Activated CD8-positive, alpha-beta memory T cell treated with anti-CD3 and anti-CD28 coated beads, Interleukin-2, amount 50 U/mL, for 1 hour (primary cell): ENCODE data around the gene GABRB1.

ENCODE experiments used
- DNase-seq: peaks from one replicate; pipeline ENCODE4 v3.0.0-alpha.2; 2020; ENCODE audit errors: extremely low read depth

Gene GABRB1

DNA sequence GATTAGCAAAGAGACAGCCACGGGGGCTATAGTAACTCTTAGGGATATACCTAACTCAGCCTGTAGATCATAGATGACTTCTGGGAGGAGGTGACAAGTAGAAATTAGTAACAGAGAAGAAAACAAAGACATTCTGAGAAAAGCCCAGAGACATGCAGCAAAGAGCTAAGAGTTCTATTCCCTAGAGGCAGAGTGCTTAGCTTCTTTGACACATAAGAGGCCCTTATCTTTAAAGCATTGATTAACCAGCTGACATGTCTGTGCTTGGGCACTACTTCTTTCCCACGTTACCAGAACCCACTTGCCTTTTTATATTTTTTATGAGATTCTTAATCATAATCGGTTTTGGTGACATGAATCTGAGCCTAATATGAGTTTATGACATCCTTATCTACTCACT, 179.5 kb downstream of the GABRB1 start:
- no peak for DNase-seq

GRCh38 chr4:47213106-47213505, 181.7 kb downstream of the GABRB1 start:
- no peak for DNase-seq

GRCh38 chr4:47213539-47213938, 182.2 kb downstream of the GABRB1 start:
- DNase-seq: no peak

DNA sequence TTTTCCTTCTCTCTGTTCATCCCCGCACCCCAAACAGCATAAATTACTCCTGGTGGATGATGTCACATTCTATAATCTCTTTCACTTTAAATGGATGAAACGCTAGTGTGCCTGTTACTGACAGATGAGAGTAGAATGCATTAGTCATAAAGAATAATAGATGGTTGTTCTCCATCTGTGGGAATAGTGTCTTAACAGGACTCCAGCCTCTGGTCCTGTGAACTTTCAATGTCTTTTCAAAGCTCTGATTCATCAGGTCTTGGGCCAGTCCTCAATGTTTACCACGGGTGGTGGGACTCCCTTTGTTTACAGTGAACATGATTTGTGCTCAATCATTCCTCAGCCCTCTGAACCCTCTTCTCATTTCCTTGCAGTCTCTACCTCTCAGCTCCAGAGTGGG, 182.6 kb downstream of the GABRB1 start:
- DNase-seq: no peak

DNA sequence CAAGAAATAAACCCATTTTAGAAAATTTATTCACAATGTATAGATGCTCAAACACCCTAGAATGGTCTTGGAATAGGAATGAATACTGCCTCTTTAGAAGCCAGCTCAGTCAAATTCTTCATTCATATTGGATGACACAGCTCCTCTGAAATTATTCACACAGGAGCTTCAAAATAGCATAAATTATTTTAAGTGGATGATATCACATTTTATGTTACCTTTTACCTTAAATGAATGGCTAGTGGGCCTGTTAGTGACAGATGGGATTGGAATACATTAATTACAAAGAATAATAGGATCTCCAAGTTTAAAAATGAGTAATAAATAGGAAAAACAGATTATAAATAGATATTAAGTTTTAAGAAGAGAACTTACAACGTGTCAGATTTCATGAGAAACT, 184.4 kb downstream of the GABRB1 start:
- no peak for DNase-seq

DNA sequence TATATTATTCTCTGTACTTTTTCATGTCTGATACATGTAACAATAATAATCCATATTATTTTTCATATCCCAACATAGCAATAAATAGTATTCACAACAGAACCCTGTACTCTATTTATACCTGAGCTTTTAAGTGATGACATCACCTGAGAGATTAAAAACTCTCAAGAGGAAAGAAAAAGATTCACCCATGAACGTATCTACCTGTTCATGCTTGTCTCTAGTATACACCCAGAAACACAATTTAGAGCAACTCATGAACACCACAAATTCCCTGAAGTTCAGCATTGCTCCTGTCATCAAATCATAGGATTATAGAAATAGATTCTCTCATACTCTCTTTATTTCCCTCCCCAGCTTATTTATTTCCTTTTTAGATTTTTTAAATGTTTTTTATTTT, 185.9 kb downstream of the GABRB1 start:
- DNase-seq: no peak

DNA sequence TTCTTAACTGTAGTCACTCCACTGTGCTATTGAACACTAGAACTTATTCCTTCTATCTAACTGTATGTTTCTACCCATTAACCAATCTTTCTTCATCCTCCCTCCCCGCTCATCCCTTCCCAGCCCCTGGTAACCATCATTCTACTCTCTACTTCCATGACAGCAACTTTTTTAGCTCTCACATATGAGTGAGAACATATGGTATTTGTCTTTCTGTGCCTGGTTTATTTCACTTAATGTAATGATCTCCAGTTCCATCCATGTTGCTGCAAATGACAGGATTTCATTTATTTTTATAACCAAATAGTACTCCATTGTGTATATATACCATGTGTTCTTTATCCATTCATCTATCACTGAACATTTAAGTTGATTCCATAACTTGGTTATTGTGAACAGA, 186.5 kb downstream of the GABRB1 start:
- DNase-seq: no peak

DNA sequence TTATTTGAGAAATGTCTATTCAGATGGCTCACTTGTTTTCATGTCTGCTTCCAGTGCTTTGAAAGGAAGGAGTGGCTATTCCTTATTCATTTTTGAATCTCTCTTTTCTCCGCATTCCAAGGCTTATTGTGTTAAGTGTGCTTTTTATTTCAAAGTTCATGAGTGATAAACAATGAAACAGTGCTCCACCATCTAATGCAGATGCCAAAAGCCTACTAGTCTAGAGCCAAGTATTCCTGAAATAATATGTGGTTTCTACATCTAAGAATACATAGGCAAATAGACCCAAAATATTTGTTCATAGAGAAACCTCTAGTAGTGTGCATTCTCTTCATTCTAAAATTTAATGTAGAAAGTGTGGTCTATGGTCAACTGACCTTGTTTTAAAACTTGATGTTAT, 187.3 kb downstream of the GABRB1 start:
- DNase-seq: no peak

DNA sequence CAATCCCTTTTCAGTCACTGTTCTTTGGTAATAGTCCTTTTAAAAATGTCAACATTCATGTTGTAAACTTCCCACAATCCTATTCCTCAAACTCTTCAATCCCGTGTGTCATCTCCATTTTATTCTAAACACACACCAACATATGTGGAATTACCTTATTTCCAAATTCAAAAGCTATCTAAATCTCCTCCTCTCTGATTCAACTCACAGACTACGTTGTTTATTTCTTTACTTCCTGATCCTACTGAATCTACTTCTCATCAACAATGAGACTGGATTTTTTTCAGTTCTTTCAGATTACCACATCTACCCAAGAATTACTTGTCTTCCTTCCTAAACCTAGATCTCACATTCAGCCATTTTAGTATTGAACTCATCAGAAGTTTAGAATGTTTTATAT, 188.2 kb downstream of the GABRB1 start:
- DNase-seq: no peak

- no peak for DNase-seq
These were observed 190.4 kb downstream of the GABRB1 start for GRCh38 chr4:47221721-47222120.

DNA sequence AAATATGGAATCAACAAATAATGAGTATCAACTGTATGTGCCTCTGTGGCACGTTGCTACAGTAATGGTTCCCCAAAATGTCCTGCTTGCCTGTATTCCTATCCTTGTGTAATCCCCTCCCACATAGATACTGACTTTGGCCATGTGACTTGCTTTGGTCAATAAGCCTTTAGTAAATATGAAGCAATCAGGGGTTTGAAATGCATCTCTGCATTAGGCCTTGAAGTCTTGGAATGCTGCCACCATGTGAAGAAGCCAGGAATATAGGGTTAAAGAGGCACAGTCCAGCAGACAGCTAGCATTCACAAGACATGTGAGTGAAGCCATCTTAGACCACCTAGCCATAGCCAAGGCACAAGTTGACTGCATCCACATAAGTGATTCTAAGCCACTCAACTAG, 190.9 kb downstream of the GABRB1 start:
- DNase-seq: no peak

GRCh38 chr4:47224361-47224760, 193.0 kb downstream of the GABRB1 start:
- no peak for DNase-seq

- no peak for DNase-seq
These were observed 204.4 kb downstream of the GABRB1 start for GRCh38 chr4:47235721-47236120.

GRCh38 chr4:47238667-47239066, 207.3 kb downstream of the GABRB1 start:
- DNase-seq: no peak

- DNase-seq: no peak
These were observed 208.3 kb downstream of the GABRB1 start for GRCh38 chr4:47239649-47240048.

DNA sequence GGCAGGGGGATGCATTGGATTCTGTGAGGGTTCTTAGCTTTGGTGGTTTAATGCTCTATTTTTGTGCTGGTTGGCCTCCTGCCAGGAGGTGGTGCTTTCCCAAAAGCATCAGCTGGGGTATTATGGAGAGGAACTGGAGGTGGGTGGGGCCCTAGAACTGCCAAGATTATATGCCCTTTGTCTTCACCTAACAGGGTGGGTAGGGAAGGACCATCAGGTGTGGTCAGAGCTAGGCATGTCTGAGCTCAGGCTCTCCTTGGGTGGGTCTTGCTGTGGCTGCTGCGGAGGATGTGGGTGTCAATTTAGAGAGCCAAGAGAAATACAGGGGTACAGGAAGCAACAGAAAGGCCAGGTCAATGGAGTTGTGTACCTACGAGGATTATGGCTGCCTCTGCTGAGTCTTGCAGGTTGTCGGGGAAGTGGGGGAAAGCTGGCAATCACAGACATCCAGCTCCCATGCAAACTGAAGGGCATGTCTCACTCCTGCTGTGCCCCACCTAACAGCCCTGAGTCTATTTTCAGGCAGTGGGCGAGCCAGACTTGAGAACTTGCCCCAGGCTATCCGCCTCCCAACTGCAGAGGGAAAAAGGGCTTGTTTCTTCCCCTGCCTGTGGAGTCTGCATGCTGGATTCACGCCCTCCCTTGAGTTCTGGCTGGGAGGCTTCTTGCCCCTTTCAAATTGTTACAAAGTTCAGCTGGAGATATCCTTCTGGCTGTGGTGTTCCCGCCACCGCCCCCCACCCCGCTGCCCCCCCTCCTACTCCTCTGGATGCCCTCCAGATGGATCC, 220.2 kb downstream of the GABRB1 start:
- DNase-seq: no peak

DNA sequence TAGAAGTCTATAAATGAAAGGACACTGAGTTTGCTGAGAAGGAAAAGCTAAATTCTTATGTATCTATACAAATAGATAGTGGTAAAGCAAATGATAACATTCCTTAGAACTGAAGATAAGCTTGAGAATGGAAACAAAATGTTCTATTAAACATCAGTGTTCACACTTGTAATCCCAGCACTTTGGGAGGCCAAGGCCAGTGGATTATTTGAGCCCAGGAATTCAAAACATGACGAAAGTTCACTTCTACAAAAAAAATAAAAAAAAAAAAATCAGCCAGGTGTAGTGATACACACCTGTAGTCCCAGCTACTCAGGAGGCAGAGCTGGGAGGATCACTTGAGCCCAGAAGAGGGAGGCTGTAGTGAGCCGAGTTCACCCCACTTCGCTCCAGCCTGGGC, 232.4 kb downstream of the GABRB1 start:
- DNase-seq: no peak

GRCh38 chr4:47270201-47270888, 239.0 kb downstream of the GABRB1 start:
- no peak for DNase-seq

GRCh38 chr4:47271291-47271690, 239.9 kb downstream of the GABRB1 start:
- no peak for DNase-seq

DNA sequence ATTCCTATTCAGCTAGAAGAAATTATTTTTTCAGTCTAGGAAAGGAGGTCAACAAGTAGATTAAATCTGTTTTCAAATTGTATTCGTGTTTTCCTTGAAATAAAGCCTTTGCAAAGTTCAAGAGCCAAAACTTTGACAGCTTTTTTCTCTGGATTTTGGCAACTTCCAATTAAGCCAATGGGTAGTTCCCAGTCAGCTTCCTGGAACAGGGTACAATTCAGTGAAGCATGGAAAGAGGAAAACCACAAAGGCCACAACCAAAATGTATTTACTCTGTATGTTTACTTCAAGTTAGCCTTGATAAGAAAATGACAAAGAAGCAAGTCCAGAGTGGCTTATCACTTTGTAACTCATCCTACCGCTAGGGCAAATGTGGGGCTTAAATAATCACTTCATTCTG, 243.5 kb downstream of the GABRB1 start:
- no peak for DNase-seq

- DNase-seq: no peak
These were observed 244.2 kb downstream of the GABRB1 start for GRCh38 chr4:47275595-47275994.

- no peak for DNase-seq
These were observed 247.3 kb downstream of the GABRB1 start for GRCh38 chr4:47278631-47279030.

DNA sequence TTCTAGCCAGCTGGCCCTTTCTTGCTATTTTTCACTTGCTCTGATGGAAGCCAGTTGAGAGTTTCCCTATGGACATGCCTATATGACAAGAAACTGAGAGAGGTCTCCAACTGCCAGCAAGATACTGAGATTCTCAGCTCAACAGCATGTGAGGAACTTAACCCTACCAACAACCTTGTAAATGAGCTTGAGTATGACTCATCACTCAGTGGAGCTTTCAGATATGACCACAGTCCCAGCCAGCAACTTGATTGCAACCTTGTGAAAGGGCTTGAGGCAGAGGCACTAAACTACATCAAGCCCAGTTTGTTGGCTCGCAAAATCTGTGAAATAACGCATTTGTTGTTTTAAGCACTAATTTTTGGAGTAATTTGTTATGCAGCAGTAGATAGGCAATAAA, 256.4 kb downstream of the GABRB1 start:
- DNase-seq: no peak

- no peak for DNase-seq
These were observed 258.4 kb downstream of the GABRB1 start for GRCh38 chr4:47289805-47290204.
